HG03469 (cell line): ENCODE measurements around the gene CDH3.

Experiments used
- ATAC-seq: cut with Tn5 transposase; IDR thresholded peaks from one replicate; pipeline ENCODE4 v1.9.1; 2021; ENCODE audit warnings: mild to moderate bottlenecking, moderate library complexity, moderate number of reproducible peaks; ENCODE audit not compliant: unreplicated experiment

The CDH3 gene

GRCh38 chr16:68644715-68645493 lies at the start of gene CDH3:
TSS of gene CDH3 (plus strand) at chr16:68645310. CDS start at chr16:68645380, 70 bp downstream.
- no peak for ATAC-seq

- ATAC-seq = no peak
Observed at GRCh38 chr16:68596266-68596665, 48.8 kb upstream of the CDH3 start.

- no peak for ATAC-seq
Observed at GRCh38 chr16:68599586-68599985, 45.5 kb upstream of the CDH3 start.

- no peak for ATAC-seq
Observed at GRCh38 chr16:68605746-68606145, 39.4 kb upstream of the CDH3 start.

GRCh38 chr16:68607443-68607842 lies 37.7 kb upstream of the CDH3 start:
- no peak for ATAC-seq

GRCh38 chr16:68608330-68608729 lies 36.8 kb upstream of the CDH3 start:
- ATAC-seq = no peak

- no peak for ATAC-seq
Observed at GRCh38 chr16:68612996-68613395, 32.1 kb upstream of the CDH3 start.

GRCh38 chr16:68617734-68618133 lies 27.4 kb upstream of the CDH3 start:
- no peak for ATAC-seq

GRCh38 chr16:68626557-68626956 lies 18.6 kb upstream of the CDH3 start:
- no peak for ATAC-seq

- ATAC-seq = no peak
Observed at GRCh38 chr16:68627951-68628425, 17.1 kb upstream of the CDH3 start.

GRCh38 chr16:68629351-68629910 lies 15.7 kb upstream of the CDH3 start:
- ATAC-seq = no peak

- no peak for ATAC-seq
Observed at GRCh38 chr16:68636064-68636560, 9.0 kb upstream of the CDH3 start.

- no peak for ATAC-seq
Observed at GRCh38 chr16:68636818-68637217, 8.3 kb upstream of the CDH3 start.

- no peak for ATAC-seq
Observed at GRCh38 chr16:68640972-68641371, 4.1 kb upstream of the CDH3 start.

GRCh38 chr16:68642047-68642435 lies 3.1 kb upstream of the CDH3 start:
- no peak for ATAC-seq

GRCh38 chr16:68642436-68643101 lies 2.5 kb upstream of the CDH3 start:
- ATAC-seq = no peak

GRCh38 chr16:68643227-68643626 lies 1.9 kb upstream of the CDH3 start:
- ATAC-seq = no peak

- ATAC-seq = no peak
Observed at GRCh38 chr16:68643847-68644246, 1.3 kb upstream of the CDH3 start.

GRCh38 chr16:68644296-68644695 lies 814 bp upstream of the CDH3 start:
- ATAC-seq = no peak

GRCh38 chr16:68645494-68646388 lies 631 bp downstream of the CDH3 start:
- no peak for ATAC-seq
